Dedifferentiated amniotic fluid mesenchymal stem cell (primary cell): Measurements from ENCODE around the gene ZNF74.
"Not testable (repeated sequence)": the region's sequence is repeated elsewhere in the genome, so short reads cannot be mapped to it uniquely, and the experiment has no call there.

Experiments
- DNase-seq: peaks from one replicate; pipeline ENCODE4 v3.0.0-alpha.2; 2016; ENCODE audit errors: extremely low spot score

The ZNF74 gene

DNA sequence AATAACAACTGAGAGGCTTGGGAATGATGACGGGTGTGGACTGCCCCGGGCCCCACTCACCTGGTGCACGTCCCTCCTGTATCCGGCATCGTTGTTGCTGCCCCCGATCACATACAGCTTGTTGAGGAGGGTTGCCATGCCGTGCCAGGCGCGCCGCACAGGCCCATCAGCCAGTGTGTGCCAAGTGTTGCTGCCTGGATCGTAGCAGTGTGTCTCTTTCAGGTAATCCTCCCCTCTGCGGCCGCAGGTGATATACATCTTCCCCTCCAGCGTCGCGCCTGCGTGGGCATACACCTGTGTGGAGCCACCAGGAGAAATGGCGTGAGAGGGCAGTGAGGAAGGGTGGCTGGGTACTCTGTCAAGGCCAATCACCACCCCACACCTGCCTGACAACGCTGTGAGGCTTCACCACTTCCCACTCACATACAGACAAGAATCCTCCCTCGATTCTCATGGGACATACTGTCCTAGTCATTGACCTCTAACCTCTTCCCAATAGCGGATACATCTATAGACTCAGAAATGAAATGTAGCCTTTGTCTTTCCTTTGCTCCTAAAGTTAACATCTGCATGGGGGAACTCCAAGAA is 52.5 kb downstream of the ZNF74 start:
- no peak for DNase-seq

- no peak for DNase-seq
Observed at GRCh38 chr22:20448630-20449029, 54.7 kb downstream of the ZNF74 start.

DNA sequence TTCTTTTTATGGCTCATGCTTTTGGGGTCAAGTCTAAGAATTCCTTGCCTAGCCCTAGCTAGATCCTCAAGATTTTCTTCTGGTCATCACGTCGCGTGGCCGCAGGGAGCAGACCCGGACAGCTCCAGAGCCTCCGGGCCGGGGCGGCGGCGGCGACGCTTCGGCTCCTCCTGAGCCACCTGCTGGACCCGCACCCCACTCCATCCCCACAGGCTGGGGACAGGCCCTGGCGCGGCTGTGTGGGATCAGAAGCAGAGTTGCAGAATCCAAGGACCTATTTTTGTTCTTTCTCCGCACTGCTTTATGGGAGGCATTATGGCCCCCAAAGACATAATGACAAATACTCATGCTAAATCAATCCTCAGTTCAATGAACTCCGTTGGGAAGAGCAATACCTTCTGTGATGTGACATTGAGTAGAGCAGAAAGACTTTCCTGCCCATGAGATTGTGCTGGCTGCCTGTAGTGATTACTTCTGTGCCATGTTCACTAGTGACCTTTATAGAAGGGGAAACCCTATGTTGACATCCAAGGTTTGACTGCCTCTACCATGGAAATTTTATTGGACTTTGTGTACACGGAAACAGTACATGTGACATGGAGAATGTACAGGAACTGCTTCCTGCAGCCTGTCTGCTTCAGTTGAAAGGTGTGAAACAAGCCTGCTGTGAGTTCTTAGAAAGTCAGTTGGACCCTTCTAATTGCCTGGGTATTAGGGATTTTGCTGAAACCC is 56.0 kb downstream of the ZNF74 start:
- no peak for DNase-seq

DNA sequence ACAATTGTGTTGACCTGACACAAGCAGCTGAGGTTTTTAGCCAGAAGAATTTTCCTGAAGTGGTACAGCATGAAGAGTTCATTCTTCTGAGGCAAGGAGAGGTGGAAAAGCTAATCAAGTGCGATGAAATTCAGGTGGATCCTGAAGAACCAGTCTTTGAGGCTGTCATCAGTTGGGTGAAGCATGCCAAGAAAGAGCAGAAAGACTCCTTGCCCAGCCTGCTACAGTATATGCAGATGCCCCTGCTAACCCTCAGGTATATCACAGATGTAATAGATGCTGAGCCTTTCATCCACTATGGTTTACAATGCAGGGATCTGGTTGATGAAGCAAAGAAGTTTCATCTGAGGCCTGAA is 56.6 kb downstream of the ZNF74 start:
- DNase-seq: no peak

GRCh38 chr22:20451129-20451778 is 57.3 kb downstream of the ZNF74 start:
- DNase-seq: not testable (repeated sequence)

DNA sequence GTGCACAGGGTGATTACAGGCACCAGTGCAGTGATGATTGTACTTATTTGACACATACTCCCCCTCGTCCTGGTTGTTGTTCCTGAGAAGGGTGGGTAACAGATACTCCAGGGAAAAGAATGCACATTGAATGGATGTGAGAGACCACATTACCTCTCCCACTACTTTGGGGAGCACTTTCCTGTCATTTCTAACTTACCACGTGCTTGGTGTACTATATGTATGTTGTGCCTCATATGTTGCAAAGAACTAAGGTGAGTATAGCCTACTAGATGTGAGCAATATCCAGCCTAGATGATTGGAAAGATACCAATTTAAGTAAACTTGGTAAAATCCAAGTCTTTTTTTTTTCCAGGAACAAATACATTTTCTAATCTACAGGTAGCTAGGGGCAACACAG is 58.0 kb downstream of the ZNF74 start:
- no peak for DNase-seq

DNA sequence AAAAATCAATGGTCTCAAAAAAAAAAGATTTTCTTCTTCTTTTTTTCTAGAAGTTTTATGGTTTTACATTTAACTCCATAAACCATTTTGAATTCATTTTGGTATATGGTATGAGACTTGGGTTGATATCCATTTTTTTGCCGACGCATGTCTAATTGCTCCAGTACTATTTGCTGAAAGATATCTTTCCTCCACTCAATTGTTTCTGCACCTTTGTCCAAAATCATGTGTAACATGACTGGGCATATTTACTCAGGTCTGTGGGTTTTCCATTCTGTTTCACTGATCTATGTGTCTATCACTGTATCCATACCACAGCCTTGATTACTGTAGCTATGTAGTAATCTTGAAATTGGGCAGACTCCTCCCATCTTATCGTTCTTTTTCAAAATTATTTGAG is 59.3 kb downstream of the ZNF74 start:
- no peak for DNase-seq

DNA sequence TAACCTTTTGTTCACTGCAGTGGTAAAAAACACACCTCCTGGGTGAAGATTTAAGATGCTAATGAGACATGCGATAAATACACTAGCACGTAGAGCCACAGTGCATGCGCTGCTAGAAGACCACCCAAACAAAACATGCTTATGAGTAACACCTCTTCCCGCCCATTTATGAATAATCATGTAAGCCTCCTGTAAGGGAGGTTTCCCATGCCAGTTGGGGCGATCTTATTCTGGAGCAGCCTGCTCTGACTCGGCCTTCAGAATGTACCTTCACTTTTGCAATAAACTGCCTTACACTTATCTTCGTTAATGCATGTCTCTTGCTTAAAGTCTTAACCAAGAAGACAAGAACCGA is 61.7 kb downstream of the ZNF74 start:
- DNase-seq: no peak

DNA sequence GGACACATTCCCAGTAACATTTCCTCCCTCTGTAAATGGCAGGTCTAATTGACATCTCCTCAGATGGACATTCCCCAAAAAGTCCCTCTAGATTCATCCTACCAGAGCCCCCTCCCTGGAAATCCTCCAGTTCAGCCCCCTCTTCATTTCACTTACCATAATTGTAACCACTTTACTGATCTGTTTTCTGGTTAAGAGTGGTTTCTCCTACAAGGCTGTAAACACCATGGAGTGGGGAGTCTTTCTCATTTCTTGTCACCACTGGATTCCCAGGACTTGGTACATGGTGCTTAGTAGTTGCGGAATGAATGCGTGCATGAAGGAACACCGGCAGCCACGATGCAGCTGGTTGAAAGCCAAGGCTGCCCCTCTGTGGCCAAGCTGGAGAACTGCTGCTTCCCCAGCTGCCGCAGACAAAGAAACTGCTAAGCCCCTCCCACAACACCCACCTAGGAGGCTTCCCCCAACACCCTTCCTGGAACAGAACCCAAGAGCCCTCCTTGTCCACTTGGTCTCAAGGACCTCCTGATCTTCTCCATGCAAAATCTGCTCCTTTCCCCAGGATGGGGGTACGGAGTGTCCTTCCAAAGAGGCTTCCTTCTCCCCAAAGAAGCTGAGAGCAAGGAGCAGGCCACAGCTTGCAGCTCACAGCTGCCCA is 62.2 kb downstream of the ZNF74 start:
- DNase-seq: peak; percentile 72

DNA sequence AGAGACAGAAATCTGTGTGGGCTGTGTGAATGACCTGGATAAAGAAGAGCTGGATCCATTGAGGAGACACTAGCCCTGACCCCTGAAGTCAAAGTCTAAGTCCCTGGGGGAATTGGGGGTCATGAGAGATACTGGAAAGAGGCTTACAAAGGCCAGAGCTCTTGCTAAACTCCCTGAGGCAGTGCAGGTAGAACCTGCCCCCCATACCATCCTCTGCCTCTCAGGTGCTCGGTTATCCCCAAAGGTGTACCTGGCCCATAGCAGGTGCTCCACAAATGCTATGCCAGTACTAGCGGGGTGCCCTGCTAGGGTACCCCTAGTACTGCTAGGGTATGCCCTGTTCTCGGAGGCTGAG is 62.7 kb downstream of the ZNF74 start:
- no peak for DNase-seq

GRCh38 chr22:20457506-20458240 is 63.7 kb downstream of the ZNF74 start:
- DNase-seq: no peak
